ENCODE measurements around the gene ZNF12.
"Not testable (repeated sequence)": the region's sequence is repeated elsewhere in the genome, so short reads cannot be mapped to it uniquely, and the experiment has no call there.

DNA sequence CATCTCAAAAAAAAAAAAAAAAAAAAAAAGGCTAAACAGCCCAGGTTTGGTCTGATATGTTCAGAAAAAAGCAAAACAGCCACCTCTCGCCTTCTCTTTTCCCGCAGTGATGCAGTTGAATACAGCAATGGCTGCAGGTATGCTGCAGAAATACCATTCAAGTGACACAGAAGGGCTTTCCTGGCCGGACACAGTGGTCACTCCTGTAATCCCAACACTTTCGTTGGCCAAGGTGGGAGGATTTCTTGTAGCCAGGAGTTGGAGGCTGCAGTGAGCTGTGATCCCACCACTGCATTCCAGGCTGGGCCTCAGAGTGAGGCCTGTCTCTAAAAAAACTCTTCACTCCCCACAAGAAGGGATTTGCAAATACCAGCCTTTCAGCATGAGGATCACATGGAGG, 17.6 kb upstream of the ZNF12 start:
- TF ChIP-seq EP300, POLR2A (IDR thresholded peaks at IDR 0.05): not testable (repeated sequence)
- TF ChIP-seq, protein P1, sequence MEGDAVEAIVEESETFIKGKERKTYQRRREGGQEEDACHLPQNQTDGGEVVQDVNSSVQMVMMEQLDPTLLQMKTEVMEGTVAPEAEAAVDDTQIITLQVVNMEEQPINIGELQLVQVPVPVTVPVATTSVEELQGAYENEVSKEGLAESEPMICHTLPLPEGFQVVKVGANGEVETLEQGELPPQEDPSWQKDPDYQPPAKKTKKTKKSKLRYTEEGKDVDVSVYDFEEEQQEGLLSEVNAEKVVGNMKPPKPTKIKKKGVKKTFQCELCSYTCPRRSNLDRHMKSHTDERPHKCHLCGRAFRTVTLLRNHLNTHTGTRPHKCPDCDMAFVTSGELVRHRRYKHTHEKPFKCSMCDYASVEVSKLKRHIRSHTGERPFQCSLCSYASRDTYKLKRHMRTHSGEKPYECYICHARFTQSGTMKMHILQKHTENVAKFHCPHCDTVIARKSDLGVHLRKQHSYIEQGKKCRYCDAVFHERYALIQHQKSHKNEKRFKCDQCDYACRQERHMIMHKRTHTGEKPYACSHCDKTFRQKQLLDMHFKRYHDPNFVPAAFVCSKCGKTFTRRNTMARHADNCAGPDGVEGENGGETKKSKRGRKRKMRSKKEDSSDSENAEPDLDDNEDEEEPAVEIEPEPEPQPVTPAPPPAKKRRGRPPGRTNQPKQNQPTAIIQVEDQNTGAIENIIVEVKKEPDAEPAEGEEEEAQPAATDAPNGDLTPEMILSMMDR (IDR thresholded peaks at IDR 0.05): not testable (repeated sequence)
